GM19351 (cell line): ENCODE results near the gene GYG1.

ENCODE experiments used
- ATAC-seq: cut with Tn5 transposase; IDR thresholded peaks from one replicate; pipeline ENCODE4 v1.9.1; 2021; ENCODE audit warnings: mild to moderate bottlenecking, moderate library complexity; ENCODE audit not compliant: unreplicated experiment

GYG1 gene

DNA sequence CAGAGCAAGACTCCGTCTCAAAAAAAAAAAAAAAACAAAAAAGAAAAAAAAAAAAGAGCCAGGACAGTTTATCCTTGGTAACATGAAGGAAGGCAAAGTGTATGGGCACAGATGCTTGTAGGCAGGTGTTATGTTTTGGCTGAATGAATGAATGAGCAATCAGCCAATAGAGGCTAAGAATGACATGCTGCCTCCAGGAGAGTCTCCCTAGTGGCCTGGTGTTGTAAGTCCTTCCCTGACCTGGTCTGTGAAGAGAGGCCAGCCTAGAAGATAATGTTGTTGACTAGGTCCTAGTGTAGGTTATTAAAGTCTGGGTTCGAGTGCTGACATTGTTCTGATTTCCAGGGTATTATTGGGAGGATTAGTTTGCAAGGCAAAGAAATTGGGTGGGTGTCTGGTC is 24.9 kb downstream of the GYG1 start:
- no peak for ATAC-seq

DNA sequence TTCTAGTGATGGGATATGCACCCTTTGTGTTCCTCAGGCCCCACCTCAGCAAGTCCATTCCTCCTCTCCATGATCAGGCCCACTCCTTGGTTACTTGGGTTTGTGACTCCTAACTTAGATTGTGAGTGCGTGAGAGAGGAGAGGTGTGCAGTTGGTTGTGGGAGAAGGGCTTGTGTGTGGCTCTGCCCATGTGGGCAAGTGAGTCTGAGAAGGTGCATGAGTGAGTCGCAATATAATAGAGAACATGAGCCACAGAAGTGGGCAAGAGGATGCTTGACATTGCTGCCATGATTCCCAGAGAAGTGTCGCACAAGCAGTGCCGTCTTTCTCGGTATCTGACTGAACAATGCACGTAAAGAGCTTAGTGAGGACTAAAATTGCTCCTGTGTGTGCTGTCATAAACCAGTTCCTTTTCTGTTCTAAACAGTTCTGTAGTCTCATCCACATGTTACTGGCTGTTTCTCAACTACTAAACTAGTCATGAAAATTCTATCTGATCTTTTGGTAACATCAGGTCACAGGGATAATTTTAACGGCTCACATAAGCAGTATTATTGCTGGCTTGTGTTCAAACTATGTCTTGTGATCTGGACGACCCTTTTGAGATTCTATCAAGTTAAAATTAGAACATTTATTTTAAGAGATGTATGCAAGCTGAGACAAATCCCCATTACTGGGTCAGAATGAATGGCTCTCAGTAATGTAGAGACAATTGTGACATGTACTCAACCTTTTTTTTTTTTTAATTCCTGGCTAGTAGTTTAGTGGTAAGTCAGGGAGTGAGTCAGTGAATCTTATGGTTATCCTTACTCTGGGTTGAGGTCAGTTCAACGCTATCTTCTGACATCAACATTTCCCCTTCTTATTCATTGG is 25.6 kb downstream of the GYG1 start:
- no peak for ATAC-seq

DNA sequence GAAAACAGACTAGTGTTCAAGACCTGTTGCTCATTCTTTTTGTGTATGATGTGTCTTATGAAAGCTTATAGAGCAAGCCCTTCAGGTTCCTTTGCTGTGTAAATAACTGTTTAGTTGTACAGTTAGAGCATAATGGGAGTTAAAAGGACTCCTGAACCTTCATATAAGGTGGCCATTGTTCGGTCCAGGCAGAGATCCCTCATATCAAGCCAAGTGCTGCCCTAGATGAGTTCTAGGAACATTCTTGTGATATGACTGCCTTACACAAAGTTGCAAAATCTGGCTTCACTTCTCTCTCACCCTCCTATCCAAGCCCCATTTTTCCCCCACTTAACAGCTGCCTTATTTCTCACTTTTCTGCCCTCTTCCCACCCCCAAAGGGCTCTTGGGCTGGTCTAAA is 26.9 kb downstream of the GYG1 start:
- ATAC-seq, result no peak

DNA sequence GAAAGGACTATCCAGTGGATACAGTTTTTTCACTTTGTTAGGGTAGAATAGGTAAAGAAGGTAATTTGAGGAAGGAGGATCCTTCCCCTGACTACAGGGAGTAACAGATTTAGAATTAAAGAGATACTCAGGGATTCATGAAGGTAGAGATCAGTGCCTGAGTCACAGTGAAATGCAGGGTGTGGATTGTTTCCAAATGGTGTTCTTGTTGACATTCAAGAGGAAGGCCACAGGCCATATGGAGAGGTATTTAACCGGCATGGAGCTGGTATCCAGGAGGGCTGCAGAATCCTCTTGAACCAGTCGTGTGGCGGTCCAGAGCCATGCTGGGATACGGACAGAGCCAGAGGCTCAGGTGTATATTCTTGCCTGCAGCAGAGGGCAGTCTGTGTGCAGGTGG is 28.2 kb downstream of the GYG1 start:
- ATAC-seq, result no peak

DNA sequence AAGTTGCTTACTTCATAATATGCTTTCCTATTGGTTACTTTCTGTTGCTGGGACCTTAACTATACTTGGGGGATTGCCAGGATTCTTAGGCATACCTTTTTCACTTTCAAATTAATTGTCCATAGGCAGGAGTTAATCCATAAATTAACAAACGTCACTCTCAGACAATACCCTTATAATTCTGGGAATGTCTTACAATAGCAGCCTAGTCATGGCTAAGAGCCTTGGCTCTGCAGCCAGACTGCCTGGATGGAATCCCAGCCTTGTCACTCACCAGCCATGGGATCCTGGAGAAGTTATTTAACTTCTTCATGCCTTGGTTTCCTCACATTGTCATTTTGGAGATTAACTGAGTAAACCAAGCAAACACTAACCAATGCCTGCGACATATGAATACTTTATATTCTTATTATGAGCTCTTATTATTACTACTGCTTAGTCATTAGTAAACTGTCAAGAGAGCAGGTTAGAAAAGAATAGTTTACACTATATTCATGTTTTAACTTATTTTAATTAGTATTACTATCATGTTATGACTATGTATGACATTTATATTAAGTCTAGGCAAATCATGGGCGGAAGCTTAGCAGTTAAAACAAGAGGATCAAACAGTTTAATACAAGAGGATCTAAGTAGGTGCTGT is 29.0 kb downstream of the GYG1 start:
- no peak for ATAC-seq

DNA sequence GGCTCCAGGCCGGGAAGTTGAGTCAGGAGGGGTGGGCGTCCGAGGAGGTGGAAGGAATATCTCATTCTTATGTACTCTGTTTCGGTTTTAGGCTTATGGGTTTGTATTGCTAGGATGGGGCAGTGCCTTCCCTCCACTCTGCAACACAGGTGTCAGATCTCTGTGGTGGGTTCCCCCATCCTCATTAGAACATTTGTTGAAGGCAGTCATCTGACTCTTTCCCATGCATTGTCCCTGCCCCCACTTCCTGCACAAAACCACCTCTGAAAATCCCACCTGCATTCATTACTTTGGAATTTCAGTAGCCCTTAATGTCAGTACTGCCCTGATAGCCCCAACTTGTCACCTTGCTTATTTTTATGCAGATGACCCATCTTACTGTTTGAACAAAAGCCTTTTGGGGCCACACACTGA is 29.5 kb downstream of the GYG1 start:
- no peak for ATAC-seq

DNA sequence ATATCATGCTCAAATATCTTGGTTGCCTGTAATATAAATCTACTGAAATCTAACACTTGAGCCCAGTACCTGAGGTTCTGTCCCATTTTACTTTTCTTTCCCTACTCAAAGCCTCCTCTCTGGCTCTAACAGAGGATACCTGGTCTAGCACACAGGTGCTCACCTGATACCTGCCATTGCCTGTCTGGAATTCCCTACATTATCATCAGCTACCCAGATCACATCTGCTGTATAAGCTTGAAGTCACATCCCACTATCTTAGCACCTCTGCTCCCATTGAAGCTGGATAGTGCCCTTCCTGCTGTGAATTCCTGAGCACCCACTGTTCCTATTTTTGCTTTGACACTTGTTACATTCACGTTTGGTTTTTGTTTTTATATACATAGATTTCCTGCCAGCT is 30.5 kb downstream of the GYG1 start:
- ATAC-seq, result no peak

DNA sequence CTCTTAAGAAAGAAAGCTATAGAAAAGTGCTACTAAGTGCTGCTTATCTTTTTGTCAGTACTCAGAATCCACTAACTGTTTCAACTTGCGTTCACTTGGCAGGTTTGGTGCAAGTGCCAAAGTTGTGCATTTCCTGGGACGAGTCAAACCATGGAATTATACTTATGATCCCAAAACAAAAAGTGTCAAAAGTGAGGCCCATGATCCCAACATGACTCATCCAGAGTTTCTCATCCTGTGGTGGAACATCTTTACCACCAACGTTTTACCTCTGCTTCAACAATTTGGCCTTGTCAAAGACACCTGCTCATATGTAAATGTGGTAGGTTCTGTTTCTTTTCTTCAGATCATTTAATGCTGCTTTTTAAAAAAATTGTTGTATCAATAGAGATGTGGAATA is 32.6 kb downstream of the GYG1 start:
- no peak for ATAC-seq

DNA sequence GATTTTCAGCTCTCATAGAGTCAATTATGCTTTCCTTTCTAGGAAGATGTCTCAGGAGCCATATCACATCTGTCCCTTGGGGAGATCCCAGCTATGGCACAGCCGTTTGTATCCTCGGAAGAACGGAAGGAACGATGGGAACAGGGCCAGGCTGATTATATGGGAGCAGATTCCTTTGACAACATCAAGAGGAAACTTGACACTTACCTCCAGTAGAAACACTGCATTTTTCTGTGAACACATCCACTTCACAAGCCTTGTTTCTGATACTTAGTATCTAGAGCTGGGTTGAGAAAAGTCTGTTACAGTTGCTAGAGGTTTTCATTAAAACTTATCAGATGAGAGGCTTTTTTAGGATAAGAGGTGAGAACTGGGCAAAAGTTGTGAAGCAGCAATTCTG is 35.4 kb downstream of the GYG1 start:
- ATAC-seq, result no peak

DNA sequence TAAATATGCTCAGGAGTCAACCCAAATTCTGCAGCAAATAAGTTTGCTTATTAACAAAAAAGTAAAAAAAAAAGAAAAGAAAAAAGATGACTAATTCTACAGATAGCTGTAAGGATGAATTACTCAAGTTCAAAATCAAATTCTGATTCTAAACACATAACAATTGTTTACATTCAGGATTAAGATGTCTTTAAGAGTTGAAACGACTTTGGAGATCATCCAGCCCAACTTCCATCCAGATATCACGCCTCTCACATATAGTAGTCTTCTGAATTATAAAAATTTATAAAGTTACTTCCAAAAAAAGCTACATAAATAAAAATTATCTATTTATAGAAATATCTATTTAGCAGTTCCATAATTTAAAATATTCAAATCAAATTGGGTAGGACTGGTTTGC is 39.8 kb downstream of the GYG1 start:
- ATAC-seq, result no peak

DNA sequence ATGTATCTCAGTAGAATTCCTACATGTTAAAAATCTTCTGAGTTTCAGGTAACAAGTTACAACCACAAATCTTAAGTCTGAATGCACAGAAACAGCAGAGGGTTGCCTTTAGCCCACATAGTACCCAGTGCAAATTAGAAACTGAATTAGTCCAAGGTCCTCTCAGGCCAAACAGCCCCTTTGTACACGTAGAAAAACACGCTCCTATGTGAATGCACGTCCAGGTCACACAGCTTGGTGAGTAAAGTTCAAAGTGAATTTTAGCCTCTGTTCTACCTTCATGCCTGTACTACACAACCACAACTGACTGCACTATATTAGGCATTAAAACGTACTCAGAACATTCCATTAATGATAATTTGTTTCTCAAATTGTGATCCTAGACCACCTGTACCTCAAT is 46.3 kb downstream of the GYG1 start:
- no peak for ATAC-seq

DNA sequence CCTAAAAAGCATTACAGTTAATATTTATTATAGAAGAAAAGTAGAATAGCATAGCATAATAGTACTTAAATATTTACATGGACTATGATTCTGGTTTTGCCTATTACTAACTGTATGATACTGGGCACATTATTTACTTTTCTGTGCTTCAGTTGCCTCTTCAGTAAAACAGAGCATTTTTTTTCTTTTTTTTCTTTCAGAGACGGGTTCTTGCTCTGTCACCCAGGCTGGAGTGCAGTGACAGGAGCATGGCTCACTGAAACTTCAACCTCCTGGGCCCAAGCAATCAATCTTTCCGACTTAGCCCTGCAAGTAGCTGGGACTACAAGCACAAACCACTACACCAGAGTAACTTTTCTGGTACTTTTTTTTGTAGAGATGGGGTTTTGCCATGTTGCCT is 47.0 kb downstream of the GYG1 start:
- ATAC-seq, result no peak

DNA sequence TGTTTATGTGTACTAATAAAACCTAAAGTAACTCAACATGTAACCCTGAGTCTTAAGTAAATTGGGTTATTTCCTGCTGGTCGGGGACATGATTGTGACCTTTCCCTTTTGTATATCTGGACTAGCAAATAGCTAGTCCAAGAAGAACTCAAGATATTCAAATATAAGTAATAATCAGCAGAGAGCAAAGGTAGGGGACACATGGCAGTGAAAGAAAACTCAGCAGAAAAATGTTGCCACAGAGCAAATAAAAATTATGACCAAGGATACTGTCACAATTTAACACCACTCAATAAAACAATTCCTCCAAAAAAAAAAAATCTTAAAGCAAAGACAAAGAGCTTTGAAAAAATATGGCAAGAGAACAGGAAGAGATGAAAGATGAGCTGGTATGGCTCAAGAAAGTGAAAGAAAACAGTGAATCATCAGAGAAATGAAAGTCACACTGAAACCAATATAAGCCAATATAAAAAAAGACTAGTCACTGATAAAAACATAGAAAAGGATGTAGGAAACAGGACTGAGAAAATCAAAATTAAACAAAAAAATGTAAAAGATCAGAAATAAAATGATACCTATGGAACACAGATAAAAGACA is 51.5 kb downstream of the GYG1 start:
- ATAC-seq, result peak; percentile 93

DNA sequence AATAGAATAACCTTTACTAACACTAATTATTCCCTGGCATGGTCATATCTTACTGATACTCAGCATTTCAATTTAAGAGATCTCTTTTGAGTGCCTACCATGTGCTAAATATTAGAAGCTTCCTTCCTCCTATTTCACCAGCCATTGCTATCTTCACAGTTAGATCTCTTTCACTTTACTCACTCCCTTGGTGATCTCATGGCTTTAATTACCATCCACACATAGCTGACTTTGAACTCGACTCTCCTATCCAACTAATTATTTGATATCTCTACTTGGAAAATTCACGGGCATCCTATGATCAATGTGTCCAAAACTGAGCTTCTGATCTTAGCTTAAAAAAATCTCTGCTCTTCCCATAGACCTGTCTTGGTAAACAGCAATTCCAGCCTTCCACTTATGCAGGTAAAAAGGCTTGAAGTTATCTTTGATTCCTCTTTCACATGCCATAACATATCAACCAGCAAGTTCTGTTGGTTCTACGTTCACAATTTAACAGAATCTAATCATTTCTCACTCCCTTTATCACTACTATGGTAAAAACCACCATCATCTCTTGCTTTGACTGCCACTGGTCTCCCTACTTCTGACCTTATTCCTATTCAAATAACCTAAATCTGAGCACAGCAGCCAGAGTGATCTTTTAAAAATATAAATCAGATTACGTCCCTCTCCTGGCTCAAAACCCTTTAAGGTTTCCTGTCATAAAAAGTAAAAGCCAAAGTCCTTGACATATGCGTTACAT is 53.2 kb downstream of the GYG1 start:
- ATAC-seq, result no peak

DNA sequence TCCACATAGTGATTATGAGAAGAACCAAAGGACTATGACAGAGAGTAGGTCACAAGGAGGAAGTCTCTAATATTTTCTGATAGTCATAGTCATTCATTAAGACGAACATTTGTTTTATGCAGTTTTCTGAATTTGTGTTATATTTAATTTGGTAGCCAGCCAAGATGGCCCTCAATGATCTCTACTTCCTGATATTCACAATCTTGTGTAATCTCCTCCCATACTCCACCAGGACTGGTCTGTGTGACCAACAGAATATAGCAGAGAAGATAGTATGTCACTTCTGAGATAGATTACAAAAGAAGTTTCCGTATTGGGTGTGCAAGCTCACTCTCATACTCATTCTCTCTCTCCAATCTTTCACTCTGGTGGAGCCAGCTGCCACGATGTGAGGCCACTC is 64.2 kb downstream of the GYG1 start:
- no peak for ATAC-seq

DNA sequence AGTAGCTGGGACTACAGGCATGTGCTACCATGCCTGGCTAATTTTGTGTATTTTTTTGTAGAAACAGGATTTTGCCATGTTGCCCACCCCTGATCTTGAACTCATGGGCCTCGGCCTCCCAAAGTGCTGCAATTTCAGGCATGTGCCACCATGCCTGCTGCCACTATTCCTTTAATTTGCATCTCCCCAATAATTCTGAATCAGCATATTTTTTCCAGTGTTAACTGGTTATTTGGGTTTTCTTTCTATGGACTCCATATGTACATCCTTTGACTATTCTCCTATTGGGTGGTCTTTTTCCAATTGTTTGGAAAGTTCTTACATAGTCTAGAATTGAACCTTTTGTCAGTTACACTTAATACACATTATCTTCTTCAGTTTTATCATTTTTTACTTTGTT is 66.9 kb downstream of the GYG1 start:
- ATAC-seq, result no peak

DNA sequence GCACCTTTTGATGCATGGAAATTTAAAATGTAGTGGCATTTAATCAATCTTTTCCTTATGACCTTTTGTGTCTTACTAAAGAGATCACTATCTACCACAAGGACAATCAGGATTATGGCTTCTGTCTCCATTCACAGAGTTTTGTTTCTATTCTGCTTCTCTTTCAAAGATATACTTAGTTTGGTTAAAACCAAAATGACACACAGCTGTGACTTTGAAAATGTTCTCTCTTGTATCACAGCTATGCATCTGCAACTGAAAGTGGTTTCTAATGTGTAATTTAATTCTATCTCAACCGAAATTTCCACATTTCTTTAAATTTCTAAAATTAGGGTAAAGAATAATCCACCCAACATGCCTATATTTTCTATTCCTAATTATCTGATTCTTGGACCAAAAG is 67.3 kb downstream of the GYG1 start:
- ATAC-seq, result peak; percentile 84

DNA sequence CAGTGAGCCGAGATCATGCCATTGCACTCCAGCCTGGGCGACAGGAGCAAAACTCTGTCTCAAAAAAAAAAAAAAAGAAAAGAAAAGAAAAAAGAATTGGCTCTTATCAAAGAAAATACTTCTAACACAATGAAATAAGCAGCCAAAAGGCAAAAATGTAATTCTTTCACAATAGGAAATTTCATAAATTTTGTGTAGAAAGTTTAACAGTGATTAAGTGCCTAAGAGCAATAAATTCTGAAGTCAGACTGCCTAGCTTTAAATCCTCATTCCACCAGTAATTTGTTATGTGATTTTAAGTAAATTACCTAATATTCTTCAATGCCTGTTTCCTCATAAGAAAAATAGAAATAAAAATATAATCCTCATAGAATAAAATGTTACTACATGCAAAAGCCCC is 70.4 kb downstream of the GYG1 start:
- ATAC-seq, result no peak

DNA sequence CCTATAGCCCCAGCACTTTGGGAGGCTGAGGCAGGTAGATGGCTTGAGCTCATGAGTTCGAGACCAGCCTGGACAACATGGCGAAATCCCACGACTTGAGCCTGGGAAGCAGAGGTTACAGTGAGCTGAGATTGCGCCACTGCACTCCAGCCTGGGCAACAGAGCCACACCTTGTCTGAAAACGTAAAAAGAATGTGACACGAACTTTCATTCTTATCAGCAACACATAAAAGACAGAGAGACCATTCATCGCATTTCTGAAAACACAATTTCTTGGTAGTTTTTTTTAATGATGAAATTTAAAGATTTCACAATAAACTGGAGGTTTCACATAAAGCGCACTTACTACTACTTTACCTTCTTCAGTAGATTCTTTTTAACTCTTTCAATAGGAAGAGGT is 76.5 kb downstream of the GYG1 start:
- ATAC-seq, result no peak
